ENCODE data around the gene USH2A. TPM values are rescaled to one million over a fixed set of nuclear protein-coding genes. Genes with fewer than 3 reads are reported as not detected.

Gene USH2A
- total RNA-seq, 1 donor from 2014 or later: 0.04 TPM

DNA sequence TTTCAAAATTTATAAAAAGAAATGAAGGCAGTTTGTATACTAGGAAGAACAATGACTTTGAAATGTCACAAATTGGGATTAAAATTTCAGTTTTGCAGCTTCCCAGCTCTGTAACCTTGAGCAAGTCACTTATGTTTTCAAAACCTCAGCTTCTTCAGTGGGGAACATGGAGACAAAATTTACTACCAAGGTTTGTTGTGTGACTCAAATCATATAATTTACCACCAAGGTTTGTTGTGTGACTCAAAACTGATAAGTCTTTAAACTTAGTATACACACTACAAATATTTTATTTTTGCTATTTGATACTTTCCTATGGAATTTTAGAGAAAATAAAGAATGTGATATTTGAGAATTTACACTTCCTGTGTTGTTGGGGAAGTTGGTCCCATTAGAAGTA is 636.3 kb downstream of the USH2A start:
- Mint-ChIP-seq H3K4me3 (no peak overlapping the region), H3K27ac (no peak overlapping the region), H3K9me3 (no peaks in the 10 kb centered on the region), H3K4me1 (no peaks in the 10 kb centered on the region), H3K27me3 (ENCODE audit: insufficient read depth, low read depth) (no peaks in the 10 kb centered on the region), H3K36me3 (no peaks in the 10 kb centered on the region)
- Histone ChIP-seq H3K9ac (no peak overlapping the region), H3K4me1 (no peaks in the 10 kb centered on the region), H2AFZ (replicated peaks) (no peak overlapping the region), H4K20me1 (ENCODE audit: low read depth) (no peaks in the 10 kb centered on the region), H3K4me3 (no peak overlapping the region), H3F3A (ENCODE audit: low read depth) (no peaks in the 10 kb centered on the region), H3K9me3 (ENCODE audit: low read depth) (no peaks in the 10 kb centered on the region), H3K4me2 (no peak overlapping the region), H3K27ac (no peak overlapping the region), H3K79me2 (ENCODE audit: low read depth) (no peaks in the 10 kb centered on the region), H3K36me3 (no peaks in the 10 kb centered on the region), H3K27me3 (no peaks in the 10 kb centered on the region)
- TF ChIP-seq EZH2 (IDR thresholded peaks at IDR 0.05) (no peak), EZH2phosphoT487 (IDR thresholded peaks at IDR 0.05) (no peak)
- TF ChIP-seq, protein P1, sequence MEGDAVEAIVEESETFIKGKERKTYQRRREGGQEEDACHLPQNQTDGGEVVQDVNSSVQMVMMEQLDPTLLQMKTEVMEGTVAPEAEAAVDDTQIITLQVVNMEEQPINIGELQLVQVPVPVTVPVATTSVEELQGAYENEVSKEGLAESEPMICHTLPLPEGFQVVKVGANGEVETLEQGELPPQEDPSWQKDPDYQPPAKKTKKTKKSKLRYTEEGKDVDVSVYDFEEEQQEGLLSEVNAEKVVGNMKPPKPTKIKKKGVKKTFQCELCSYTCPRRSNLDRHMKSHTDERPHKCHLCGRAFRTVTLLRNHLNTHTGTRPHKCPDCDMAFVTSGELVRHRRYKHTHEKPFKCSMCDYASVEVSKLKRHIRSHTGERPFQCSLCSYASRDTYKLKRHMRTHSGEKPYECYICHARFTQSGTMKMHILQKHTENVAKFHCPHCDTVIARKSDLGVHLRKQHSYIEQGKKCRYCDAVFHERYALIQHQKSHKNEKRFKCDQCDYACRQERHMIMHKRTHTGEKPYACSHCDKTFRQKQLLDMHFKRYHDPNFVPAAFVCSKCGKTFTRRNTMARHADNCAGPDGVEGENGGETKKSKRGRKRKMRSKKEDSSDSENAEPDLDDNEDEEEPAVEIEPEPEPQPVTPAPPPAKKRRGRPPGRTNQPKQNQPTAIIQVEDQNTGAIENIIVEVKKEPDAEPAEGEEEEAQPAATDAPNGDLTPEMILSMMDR (IDR thresholded peaks at IDR 0.05): no peak
- DNase-seq (ENCODE audit: low spot score): no peak

DNA sequence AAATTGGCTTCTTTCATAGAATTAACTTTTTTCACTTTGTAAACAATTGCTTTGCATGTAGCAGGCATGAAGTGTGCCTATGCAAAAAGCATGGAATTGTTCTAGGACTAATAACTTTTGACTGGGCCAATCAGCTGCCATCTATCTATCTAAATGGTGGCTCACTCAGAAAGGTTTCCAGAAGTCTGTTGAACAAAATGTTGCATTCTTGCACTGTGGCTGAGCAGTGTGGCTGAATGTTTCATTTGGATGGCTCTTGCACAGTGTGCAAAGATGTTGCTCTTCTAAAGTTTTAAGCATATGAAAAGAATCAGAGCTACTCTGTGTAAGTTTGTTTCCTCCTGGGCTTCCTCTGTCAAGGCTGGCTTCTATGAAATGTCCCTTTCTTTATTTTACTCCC is 642.6 kb downstream of the USH2A start:
- Histone ChIP-seq H3K9me3 (ENCODE audit: low read depth) (no peaks in the 10 kb centered on the region), H3K27ac (no peak overlapping the region), H4K20me1 (ENCODE audit: low read depth) (no peaks in the 10 kb centered on the region), H3K79me2 (ENCODE audit: low read depth) (no peaks in the 10 kb centered on the region), H2AFZ (replicated peaks) (peak overlapping the region; percentile 15), H3K9ac (no peak overlapping the region), H3F3A (ENCODE audit: low read depth) (no peaks in the 10 kb centered on the region), H3K4me2 (no peak overlapping the region), H3K4me3 (no peak overlapping the region), H3K27me3 (no peaks in the 10 kb centered on the region), H3K4me1 (no peaks in the 10 kb centered on the region), H3K36me3 (no peaks in the 10 kb centered on the region)
- H3K36me3 Mint-ChIP-seq: no peaks in the 10 kb centered on the region
- no peaks in the 10 kb centered on the region for H3K9me3 Mint-ChIP-seq
- H3K27ac Mint-ChIP-seq: no peak overlapping the region
- DNase-seq (ENCODE audit: low spot score): no peak
- H3K4me3 Mint-ChIP-seq: no peak overlapping the region
- no peaks in the 10 kb centered on the region for H3K4me1 Mint-ChIP-seq
- H3K27me3 Mint-ChIP-seq (ENCODE audit: insufficient read depth, low read depth): no peaks in the 10 kb centered on the region
- no peak for TF ChIP-seq EZH2phosphoT487 (IDR thresholded peaks at IDR 0.05)
- TF ChIP-seq, protein P1 (IDR thresholded peaks at IDR 0.05): no peak
- no peak for TF ChIP-seq EZH2 (IDR thresholded peaks at IDR 0.05)

DNA sequence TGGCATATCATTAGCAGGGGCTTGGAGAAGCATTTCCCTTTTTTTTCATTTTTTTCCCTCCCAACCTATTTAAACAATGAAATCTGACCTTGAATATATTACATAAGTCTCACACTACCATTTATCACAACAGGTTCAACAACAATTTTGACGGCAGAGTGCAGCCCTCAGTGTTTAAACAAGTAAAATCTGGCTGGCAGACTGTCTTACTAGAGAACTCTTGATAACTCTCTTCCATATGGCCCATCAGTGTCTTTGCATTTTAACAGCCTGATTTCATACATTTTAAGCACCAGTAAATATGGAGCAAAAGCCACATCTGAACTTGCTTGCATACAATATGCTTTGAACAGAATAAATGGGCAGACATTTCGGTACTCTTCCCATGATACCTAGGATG is 643.1 kb downstream of the USH2A start:
- Histone ChIP-seq H3K4me2 (no peak overlapping the region), H3F3A (ENCODE audit: low read depth) (no peaks in the 10 kb centered on the region), H3K36me3 (no peaks in the 10 kb centered on the region), H3K79me2 (ENCODE audit: low read depth) (no peaks in the 10 kb centered on the region), H3K9ac (no peak overlapping the region), H4K20me1 (ENCODE audit: low read depth) (no peaks in the 10 kb centered on the region), H3K4me1 (no peaks in the 10 kb centered on the region), H3K4me3 (no peak overlapping the region), H2AFZ (replicated peaks) (no peak overlapping the region), H3K27ac (no peak overlapping the region), H3K9me3 (ENCODE audit: low read depth) (no peaks in the 10 kb centered on the region), H3K27me3 (no peaks in the 10 kb centered on the region)
- no peaks in the 10 kb centered on the region for H3K27me3 Mint-ChIP-seq (ENCODE audit: insufficient read depth, low read depth)
- no peak for DNase-seq (ENCODE audit: low spot score)
- no peak for TF ChIP-seq EZH2 (IDR thresholded peaks at IDR 0.05)
- no peak for TF ChIP-seq EZH2phosphoT487 (IDR thresholded peaks at IDR 0.05)
- TF ChIP-seq, protein P1 (IDR thresholded peaks at IDR 0.05): no peak
- H3K36me3 Mint-ChIP-seq: no peaks in the 10 kb centered on the region
- no peaks in the 10 kb centered on the region for H3K4me1 Mint-ChIP-seq
- H3K27ac Mint-ChIP-seq: no peak overlapping the region
- no peaks in the 10 kb centered on the region for H3K9me3 Mint-ChIP-seq
- H3K4me3 Mint-ChIP-seq: no peak overlapping the region
